Esophagus squamous epithelium (tissue), 4 donors: Measurements from ENCODE around the gene MRPS18B.

ENCODE experiments used
- POLR2A ChIP-seq, 4 donors: fragments of 450-650 bp; IDR thresholded peaks; one replicate each; pipeline ENCODE4 v1.6.1; 2017; ENCODE audit warnings: antibody characterized with exemption in 4 of 4, mild to moderate bottlenecking in 4 of 4, moderate library complexity in 3 of 4
- TF ChIP-seq, protein P1 (sequence below), 6 experiments: fragments of 450-650 bp in 4 of 6; fragments of 200-600 bp in 2 of 6; sonication (generic) in 2 of 6; IDR thresholded peaks; one replicate each; pipeline ENCODE4 v1.5.1; 2016 to 2019; ENCODE audit warnings: antibody characterized with exemption in 6 of 6, mild to moderate bottlenecking in 4 of 6, moderate library complexity in 4 of 6

DNA sequence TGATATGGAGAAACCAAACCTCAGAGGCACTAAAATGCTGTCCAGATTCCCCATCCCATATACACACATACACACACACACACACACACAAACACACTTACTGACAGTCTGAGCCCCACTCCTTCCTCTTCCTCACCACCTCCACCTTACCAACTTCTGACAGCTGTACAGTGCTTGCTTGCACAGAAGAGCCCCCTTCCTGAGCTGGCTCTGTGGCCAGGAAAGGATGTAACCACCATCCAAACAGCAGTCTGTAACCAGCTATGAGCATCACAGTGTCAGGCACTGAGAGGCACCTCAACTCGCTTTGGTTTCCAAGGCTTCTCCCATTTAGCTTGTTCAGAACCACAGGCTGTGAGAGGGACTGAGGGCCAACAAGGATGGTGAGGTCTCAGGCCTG is 23.4 kb downstream of the MRPS18B start:
- TF ChIP-seq POLR2A (IDR thresholded peaks at IDR 0.05) = no peak
- TF ChIP-seq, protein P1, sequence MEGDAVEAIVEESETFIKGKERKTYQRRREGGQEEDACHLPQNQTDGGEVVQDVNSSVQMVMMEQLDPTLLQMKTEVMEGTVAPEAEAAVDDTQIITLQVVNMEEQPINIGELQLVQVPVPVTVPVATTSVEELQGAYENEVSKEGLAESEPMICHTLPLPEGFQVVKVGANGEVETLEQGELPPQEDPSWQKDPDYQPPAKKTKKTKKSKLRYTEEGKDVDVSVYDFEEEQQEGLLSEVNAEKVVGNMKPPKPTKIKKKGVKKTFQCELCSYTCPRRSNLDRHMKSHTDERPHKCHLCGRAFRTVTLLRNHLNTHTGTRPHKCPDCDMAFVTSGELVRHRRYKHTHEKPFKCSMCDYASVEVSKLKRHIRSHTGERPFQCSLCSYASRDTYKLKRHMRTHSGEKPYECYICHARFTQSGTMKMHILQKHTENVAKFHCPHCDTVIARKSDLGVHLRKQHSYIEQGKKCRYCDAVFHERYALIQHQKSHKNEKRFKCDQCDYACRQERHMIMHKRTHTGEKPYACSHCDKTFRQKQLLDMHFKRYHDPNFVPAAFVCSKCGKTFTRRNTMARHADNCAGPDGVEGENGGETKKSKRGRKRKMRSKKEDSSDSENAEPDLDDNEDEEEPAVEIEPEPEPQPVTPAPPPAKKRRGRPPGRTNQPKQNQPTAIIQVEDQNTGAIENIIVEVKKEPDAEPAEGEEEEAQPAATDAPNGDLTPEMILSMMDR (IDR thresholded peaks at IDR 0.05) = no peak
